GM18868 (cell line): ENCODE measurements around the gene CAPRIN1.
A peak's percentile ranks its signal among the peaks of the same experiment; 100 is the strongest.
"Not testable (repeated sequence)": the region's sequence is repeated elsewhere in the genome, so short reads cannot be mapped to it uniquely, and the experiment has no call there.

Source experiments
- ATAC-seq: cut with Tn5 transposase; IDR thresholded peaks from one replicate; pipeline ENCODE4 v1.9.1; 2021; ENCODE audit warnings: mild to moderate bottlenecking, moderate library complexity; ENCODE audit not compliant: unreplicated experiment

Gene CAPRIN1

GRCh38 chr11:34050581-34051348 is 766 bp upstream of the CAPRIN1 start:
- ATAC-seq = no peak

GRCh38 chr11:34052036-34052607 is 591 bp downstream of the CAPRIN1 start:
- peak; percentile 52 for ATAC-seq

GRCh38 chr11:34052608-34053160 is 1.2 kb downstream of the CAPRIN1 start:
- ATAC-seq = no peak

- ATAC-seq = peak; percentile 48
Observed at GRCh38 chr11:34053161-34053686, 1.7 kb downstream of the CAPRIN1 start.

- ATAC-seq = not testable (repeated sequence)
Observed at GRCh38 chr11:34054351-34054750, 2.8 kb downstream of the CAPRIN1 start.

GRCh38 chr11:34055218-34056000 is 3.9 kb downstream of the CAPRIN1 start:
- no peak for ATAC-seq

- ATAC-seq = no peak
Observed at GRCh38 chr11:34056672-34057071, 5.1 kb downstream of the CAPRIN1 start.

- ATAC-seq = no peak
Observed at GRCh38 chr11:34063061-34063795, 11.7 kb downstream of the CAPRIN1 start.

GRCh38 chr11:34064291-34064690 is 12.8 kb downstream of the CAPRIN1 start:
- ATAC-seq = no peak

- no peak for ATAC-seq
Observed at GRCh38 chr11:34065505-34066203, 14.1 kb downstream of the CAPRIN1 start.

GRCh38 chr11:34066766-34067165 is 15.2 kb downstream of the CAPRIN1 start:
- ATAC-seq = not testable (repeated sequence)

GRCh38 chr11:34067383-34068065 is 16.0 kb downstream of the CAPRIN1 start:
- ATAC-seq = peak; percentile 57

- ATAC-seq = peak; percentile 50
Observed at GRCh38 chr11:34068111-34068510, 16.6 kb downstream of the CAPRIN1 start.

- ATAC-seq = not testable (repeated sequence)
Observed at GRCh38 chr11:34071306-34071705, 19.8 kb downstream of the CAPRIN1 start.

- no peak for ATAC-seq
Observed at GRCh38 chr11:34072041-34072440, 20.5 kb downstream of the CAPRIN1 start.

GRCh38 chr11:34072832-34073231 is 21.3 kb downstream of the CAPRIN1 start:
- ATAC-seq = no peak

- no peak for ATAC-seq
Observed at GRCh38 chr11:34074391-34074790, 22.9 kb downstream of the CAPRIN1 start.

GRCh38 chr11:34075178-34075820 is 23.8 kb downstream of the CAPRIN1 start:
- ATAC-seq = no peak

- no peak for ATAC-seq
Observed at GRCh38 chr11:34080609-34081008, 29.1 kb downstream of the CAPRIN1 start.
